HG03457 (cell line): ENCODE measurements around the gene BEND7.
"Not testable (repeated sequence)": the region's sequence is repeated elsewhere in the genome, so short reads cannot be mapped to it uniquely, and the experiment has no call there.

Experiments used
- ATAC-seq: cut with Tn5 transposase; IDR thresholded peaks from one replicate; pipeline ENCODE4 v1.9.1; 2021; ENCODE audit warnings: moderate number of reproducible peaks; ENCODE audit not compliant: unreplicated experiment

BEND7 gene

GRCh38 chr10:13483951-13484350 lies 44.9 kb downstream of the BEND7 start:
- no peak for ATAC-seq

GRCh38 chr10:13483073-13483472 lies 45.7 kb downstream of the BEND7 start:
- no peak for ATAC-seq

DNA sequence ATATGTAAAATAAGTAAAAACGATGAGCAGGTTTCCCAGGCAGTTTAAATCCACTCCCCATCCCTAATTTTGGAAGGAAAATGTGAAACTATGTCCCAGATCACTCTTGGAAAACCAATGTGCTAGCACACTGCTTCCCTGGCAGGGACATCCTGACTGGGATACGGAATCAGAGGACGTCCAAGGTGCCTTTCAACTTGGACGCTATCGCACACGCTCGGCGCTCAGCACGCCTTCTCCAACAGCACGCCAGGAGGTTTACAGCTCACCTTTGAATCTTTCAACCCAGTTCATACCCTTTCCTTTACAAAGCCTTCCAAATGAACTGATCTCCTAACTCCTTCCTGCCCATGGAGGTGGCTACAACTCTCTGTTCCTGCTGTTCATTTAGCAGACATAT lies 47.1 kb downstream of the BEND7 start:
- no peak for ATAC-seq

DNA sequence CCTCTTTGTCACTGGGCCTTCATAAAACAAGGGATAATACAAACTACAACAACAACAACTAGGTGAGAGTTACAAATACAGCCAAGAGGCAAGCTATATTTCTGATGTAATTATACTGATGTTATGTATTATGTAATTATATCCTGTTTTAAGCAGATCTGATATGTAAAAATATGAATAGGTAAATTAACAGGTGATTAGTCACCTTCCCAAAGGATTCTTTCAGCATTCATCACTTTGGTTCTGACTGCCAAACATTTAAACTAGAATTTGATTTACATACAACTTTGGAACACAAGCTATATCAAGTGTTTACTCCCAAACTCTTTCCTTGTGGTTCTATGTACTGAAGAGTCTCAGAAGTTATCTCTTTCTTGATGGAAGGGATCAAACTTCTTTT lies 53.7 kb downstream of the BEND7 start:
- ATAC-seq = no peak

GRCh38 chr10:13473986-13474385 lies 54.8 kb downstream of the BEND7 start:
- no peak for ATAC-seq

DNA sequence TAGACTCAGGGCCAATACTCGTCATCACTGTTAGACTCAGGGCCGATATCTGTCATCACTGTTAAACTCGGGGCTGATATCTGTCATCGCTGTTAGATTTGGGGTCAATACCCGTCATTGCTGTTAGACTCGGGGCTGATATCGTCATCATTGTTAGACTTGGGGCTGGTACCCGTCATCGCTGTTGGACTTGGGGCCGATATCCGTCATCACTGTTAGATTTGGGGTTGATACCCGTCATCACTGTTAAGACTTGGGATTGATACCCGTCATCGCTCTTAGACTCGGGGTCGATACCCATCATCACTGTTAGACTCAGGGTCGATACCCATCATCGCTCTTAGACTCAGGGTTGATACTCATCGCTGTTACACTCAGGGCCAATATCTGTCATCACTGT lies 56.5 kb downstream of the BEND7 start:
- no peak for ATAC-seq

DNA sequence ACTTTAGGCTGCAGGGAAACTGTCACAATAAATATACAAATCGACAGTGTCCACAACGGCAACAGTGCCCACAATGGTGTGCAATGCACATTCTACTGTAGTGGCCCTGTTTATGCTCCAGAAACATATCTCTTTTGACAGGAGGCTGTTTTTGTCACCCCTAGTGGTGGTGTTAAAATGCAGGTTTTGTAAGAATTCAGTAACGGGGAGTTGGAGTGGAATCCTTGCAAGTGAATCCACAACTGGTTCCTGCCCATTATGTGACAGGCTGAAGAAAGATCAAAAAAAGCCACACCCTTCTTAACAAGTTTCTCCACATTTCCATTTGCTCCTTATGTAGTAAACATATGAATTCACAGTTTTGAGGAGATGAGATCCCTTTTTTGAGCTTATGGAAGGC lies 58.5 kb downstream of the BEND7 start:
- ATAC-seq = no peak

DNA sequence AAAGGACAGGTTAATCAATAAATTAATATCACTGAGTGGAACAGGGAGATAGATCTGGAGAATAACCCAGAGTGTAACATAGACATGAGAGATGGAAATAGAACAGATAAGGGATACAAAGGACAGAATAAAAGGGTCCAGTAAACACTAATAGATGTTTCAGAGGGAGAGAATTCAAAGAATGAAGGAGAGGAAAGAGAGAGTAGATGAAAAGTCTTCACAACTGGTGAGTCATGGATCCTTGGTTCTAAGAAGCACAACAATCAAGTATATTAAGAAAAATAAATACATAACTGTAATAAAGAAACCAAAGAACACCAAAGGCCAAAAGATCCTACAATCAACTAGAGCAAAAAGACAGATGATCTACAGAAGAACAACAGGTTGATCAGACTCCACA lies 66.3 kb downstream of the BEND7 start:
- no peak for ATAC-seq

DNA sequence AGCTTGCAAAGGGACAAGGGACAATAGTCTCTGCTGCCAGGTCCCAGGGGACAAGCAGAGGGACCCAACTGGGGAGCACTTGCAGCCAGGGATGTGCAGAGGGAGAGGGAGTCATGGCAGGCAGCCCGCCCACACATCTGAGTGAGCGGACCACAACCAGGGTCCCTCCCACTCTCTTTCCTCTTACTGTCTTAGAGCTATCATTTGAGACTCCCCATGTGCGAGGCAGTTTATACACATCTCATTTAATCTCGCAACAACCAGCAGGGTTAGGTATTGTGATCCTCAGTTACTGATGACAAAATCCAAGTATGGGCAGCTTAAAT lies 70.2 kb downstream of the BEND7 start:
- no peak for ATAC-seq

GRCh38 chr10:13457958-13458686 lies 70.7 kb downstream of the BEND7 start:
- no peak for ATAC-seq

- ATAC-seq = no peak
Measured at GRCh38 chr10:13453896-13454295, 74.9 kb downstream of the BEND7 start.

DNA sequence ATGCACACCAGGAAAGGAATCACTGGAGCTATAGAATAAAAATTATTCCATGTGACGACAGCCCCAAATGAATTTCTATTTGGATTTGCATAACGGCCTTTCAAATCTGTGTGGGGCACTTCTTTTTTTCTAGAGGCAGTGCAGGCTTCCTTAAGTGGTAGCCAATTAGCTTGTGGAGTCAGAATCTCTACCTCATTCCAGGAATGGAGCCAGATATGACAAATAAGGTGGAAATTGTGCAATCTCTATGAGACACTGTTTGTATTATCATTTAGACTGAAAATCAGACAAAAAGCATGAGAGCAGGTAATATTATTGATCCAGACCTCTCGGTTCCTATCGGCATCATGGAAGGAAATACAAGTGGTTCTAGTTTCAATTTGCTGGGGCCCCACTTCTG lies 78.7 kb downstream of the BEND7 start:
- no peak for ATAC-seq

- no peak for ATAC-seq
Measured at GRCh38 chr10:13449296-13449695, 79.5 kb downstream of the BEND7 start.

GRCh38 chr10:13448216-13448615 lies 80.6 kb downstream of the BEND7 start:
- no peak for ATAC-seq

GRCh38 chr10:13445656-13446400 lies 83.0 kb downstream of the BEND7 start:
- ATAC-seq = no peak

- no peak for ATAC-seq
Measured at GRCh38 chr10:13441476-13441875, 87.3 kb downstream of the BEND7 start.

DNA sequence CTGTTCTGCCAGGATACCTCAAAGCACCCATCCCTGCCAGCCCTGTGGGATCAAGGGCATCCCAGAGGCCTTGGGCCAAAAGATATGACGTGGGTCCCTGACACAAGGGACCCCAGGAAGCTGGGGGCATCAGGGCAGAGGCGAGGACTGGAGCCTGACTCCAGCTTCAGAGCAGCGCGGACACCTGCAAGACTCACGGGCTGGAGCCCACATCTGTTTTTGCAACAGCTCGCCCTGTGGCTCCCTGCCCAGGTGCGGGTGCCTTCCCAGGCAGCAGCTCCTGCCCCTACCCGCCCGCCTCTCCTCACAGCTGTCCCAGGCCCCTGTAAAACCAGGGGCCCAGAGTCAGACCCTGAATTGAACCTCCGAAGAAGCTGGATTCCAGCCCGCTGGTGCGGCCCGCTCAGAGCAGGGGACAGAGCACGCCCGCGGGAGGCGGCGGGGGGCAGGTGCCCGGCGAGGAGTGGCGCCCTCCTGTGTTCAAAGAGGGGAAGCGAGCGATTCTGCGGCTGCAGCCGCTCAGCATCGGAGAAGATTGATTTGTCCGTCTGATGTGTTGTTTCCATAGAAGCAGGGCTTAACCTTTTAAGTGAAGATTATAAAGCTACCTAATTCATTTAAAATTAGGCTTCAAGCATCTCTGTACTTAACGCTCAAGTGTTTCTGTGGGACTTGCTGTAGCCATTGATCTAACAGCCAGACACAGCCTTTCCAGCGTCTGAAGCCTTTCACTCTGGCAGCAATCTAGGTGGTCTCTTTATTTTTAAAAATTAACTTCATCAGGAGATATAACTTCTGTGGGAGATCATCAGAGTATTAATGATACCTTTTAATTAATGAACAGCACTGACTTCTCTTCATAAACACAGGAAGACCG lies 88.4 kb downstream of the BEND7 start:
- no peak for ATAC-seq

GRCh38 chr10:13439313-13440184 lies 89.3 kb downstream of the BEND7 start:
- ATAC-seq = no peak

DNA sequence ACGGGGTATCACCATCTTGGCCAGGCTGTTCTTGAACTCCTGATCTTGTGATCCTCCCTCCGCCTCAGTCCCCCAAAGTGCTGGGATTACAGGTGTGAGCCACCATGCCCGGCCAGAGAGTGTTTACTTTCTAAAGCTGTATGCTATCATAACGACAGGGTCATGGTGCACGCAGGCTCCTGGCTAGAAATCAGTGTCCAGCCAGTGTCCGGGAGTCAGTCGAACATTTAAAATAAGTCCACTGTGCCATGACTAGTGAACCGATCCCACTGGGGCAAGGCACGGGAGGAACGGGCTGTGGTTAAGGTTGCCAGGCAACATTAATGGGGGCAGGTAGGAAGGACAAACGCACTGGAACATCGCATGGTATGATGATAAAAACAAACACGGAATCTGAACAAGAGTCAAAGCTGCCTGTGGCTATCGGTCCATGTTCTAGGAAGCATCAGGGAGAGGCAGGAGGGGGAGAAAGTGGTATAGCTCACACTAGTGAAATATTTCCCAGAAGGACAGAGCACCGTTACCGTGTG lies 91.7 kb downstream of the BEND7 start:
- ATAC-seq = no peak

DNA sequence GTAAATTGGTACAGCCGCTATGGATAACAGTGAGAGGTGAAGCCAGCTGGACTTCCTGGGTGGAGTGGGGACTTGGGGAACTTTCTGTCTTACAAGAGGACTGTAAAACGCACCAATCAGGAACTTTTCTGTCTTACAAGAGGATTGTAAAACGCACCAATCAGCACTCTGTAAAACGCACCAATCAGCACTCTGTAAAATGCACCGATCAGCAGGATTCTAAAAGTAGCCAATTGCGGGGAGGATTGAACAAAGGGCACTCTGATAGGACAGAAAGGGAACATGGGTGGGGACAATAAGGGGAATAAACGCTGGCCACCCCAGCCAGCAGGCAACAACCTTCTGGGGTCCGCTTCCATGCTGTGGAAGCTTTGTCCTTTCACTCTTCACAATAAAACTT lies 100.9 kb downstream of the BEND7 start:
- not testable (repeated sequence) for ATAC-seq

DNA sequence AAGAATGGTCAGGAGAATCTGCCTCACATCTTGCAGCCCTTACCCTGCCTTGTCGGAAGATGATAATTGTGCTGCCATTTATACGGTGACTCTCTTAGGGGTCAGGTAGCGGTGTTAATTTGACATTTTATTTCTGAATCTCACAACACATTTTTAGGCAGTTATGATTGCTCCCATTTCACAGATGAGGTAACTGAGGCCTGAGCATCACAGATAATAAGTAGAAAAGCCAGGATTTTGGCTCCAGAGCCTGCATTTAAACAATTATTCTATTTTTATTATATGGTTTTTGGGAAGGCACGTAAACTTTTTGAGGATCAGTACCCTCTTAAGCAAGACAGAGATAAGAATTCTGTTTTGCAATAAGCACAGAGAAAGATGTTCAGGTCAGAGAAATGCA lies 103.4 kb downstream of the BEND7 start:
- no peak for ATAC-seq
